Uterus (tissue), 2 donors: ENCODE measurements around the gene YWHAQ.

ENCODE experiments used
- POLR2A ChIP-seq, 2 donors: fragments of 450-650 bp; IDR thresholded peaks; one replicate each; pipeline ENCODE4 v1.6.1; 2016; ENCODE audit warnings: antibody characterized with exemption in 2 of 2, mild to moderate bottlenecking in 1 of 2, moderate library complexity in 1 of 2
- TF ChIP-seq, protein P1 (sequence below), 4 experiments: fragments of 200-600 bp in 2 of 4; fragments of 450-650 bp in 2 of 4; sonication (generic) in 2 of 4; IDR thresholded peaks; one replicate each; pipeline ENCODE4 v1.5.1; 2016 to 2019; ENCODE audit warnings: antibody characterized with exemption in 4 of 4, mild to moderate bottlenecking in 2 of 4, moderate library complexity in 1 of 4

DNA sequence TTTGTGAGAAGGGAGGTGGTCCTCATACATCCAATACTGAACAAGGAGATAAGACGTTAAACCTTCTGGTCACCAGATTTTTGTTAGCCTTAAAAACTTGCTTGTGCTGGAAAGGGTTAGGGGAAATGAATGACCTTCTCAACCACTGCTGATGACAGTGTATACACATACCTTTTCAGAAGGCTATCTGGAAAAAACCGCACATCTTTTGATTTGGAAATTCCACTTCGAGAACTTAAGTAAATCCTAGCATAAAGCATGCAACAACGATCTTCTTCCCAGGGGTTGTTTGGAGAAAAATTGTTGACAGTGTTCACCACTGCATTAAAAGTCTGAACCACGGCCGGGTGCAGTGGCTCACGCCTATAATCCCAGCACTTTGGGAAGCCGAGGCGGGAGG lies 7.6 kb downstream of the YWHAQ start:
- TF ChIP-seq, protein P1, sequence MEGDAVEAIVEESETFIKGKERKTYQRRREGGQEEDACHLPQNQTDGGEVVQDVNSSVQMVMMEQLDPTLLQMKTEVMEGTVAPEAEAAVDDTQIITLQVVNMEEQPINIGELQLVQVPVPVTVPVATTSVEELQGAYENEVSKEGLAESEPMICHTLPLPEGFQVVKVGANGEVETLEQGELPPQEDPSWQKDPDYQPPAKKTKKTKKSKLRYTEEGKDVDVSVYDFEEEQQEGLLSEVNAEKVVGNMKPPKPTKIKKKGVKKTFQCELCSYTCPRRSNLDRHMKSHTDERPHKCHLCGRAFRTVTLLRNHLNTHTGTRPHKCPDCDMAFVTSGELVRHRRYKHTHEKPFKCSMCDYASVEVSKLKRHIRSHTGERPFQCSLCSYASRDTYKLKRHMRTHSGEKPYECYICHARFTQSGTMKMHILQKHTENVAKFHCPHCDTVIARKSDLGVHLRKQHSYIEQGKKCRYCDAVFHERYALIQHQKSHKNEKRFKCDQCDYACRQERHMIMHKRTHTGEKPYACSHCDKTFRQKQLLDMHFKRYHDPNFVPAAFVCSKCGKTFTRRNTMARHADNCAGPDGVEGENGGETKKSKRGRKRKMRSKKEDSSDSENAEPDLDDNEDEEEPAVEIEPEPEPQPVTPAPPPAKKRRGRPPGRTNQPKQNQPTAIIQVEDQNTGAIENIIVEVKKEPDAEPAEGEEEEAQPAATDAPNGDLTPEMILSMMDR (IDR thresholded peaks at IDR 0.05), result no peak
- TF ChIP-seq POLR2A (IDR thresholded peaks at IDR 0.05), result no peak
